Keratinocyte (primary cell): Measurements from ENCODE around the gene SLIT3. TPM values are rescaled to one million over a fixed set of nuclear protein-coding genes. Genes with fewer than 3 reads are reported as not detected.

Experiments
- DNase-seq: peaks from one replicate; pipeline ENCODE4 v3.0.0-alpha.2; 2011; ENCODE audit warnings: low read depth, missing footprints, low spot score
- FAIRE-seq: peaks from 2 replicates; lab custom pipeline; 2011; peaks lifted over from hg19 to GRCh38; lab: Jason Lieb, UNC
- H2AFZ ChIP-seq: 2 replicates; pipeline ENCODE4 v1.6.0; 2012; ENCODE audit warnings: low read length, control low read depth, inconsistent platforms; ENCODE audit not compliant: control insufficient read depth
- H3K27ac ChIP-seq: 2 replicates; pipeline ENCODE4 v1.5.1; 2011; ENCODE audit warnings: low read length; ENCODE audit not compliant: control insufficient read depth, insufficient read depth
- H3K27me3 ChIP-seq: 3 replicates; pipeline ENCODE4 v1.6.0; 2011; ENCODE audit warnings: low read length; ENCODE audit not compliant: control insufficient read depth, insufficient read depth; ENCODE audit errors: extremely low read depth
- H3K36me3 ChIP-seq, 2 experiments: 2 replicates in 1 of 2; 3 replicates in 1 of 2; pipeline ENCODE4 v1.5.1; 2011; ENCODE audit warnings: low read length in 2 of 2, mild to moderate bottlenecking in 1 of 2; ENCODE audit not compliant: control insufficient read depth in 2 of 2, insufficient read depth in 2 of 2; ENCODE audit errors: extremely low read depth in 1 of 2
- H3K4me1 ChIP-seq: 3 replicates; pipeline ENCODE4 v1.5.1; 2011; ENCODE audit warnings: low read length; ENCODE audit not compliant: control insufficient read depth, insufficient read depth; ENCODE audit errors: extremely low read depth
- H3K4me2 ChIP-seq: 3 replicates; pipeline ENCODE4 v1.6.0; 2011; ENCODE audit warnings: low read depth, low read length; ENCODE audit not compliant: control insufficient read depth, insufficient read depth; ENCODE audit errors: extremely low read depth
- H3K4me3 ChIP-seq, 3 experiments: fragments of 200-600 bp in 1 of 3; sonication (generic) in 1 of 3; 2 replicates in 2 of 3; 3 replicates in 1 of 3; pipeline ENCODE4 v1.5.1; 2011 to 2016; ENCODE audit warnings: low read length in 3 of 3, mild to moderate bottlenecking in 3 of 3, control low read depth in 2 of 3, inconsistent platforms in 1 of 3, low read depth in 1 of 3, mixed read lengths in 1 of 3, mixed run types in 1 of 3, moderate library complexity in 1 of 3; ENCODE audit not compliant: control insufficient read depth in 2 of 3, insufficient read depth in 2 of 3; ENCODE audit errors: extremely low read depth in 1 of 3
- H3K79me2 ChIP-seq: 2 replicates; pipeline ENCODE4 v1.6.0; 2012; ENCODE audit warnings: low read length; ENCODE audit not compliant: control insufficient read depth, insufficient read depth
- H3K9ac ChIP-seq: 3 replicates; pipeline ENCODE4 v1.6.0; 2011; ENCODE audit warnings: low read length; ENCODE audit not compliant: control insufficient read depth, insufficient read depth; ENCODE audit errors: extremely low read depth
- H3K9me1 ChIP-seq: 3 replicates; pipeline ENCODE4 v1.6.0; 2011; ENCODE audit warnings: low read length; ENCODE audit not compliant: control insufficient read depth, insufficient read depth; ENCODE audit errors: extremely low read depth
- H3K9me3 ChIP-seq: 2 replicates; pipeline ENCODE4 v1.5.1; 2012; ENCODE audit warnings: low read depth, low read length; ENCODE audit not compliant: control insufficient read depth
- H4K20me1 ChIP-seq: 3 replicates; pipeline ENCODE4 v1.6.0; 2011; ENCODE audit warnings: low read length; ENCODE audit not compliant: control insufficient read depth, insufficient read depth; ENCODE audit errors: extremely low read depth
- CTCF ChIP-seq, 3 experiments: IDR thresholded peaks in 1 of 3; conservative IDR thresholded peaks in 1 of 3; optimal IDR thresholded peaks in 1 of 3; 2 replicates in 2 of 3; 3 replicates in 1 of 3; pipeline versions ENCODE3 to v1.5.1; 2011; ENCODE audit warnings: low read length in 3 of 3, mild to moderate bottlenecking in 3 of 3, moderate library complexity in 2 of 3, control low read depth in 1 of 3, inconsistent platforms in 1 of 3; ENCODE audit not compliant: insufficient read depth in 2 of 3; ENCODE audit errors: extremely low read depth in 1 of 3
- EZH2 ChIP-seq: IDR thresholded peaks from one replicate; pipeline ENCODE4 v1.6.1; 2012; ENCODE audit warnings: inconsistent platforms, mild to moderate bottlenecking, low read length, moderate library complexity
- dilution Hi-C: fragments of 300-500 bp; cut with MboI; formaldehyde crosslinking; loops from one replicate; pipeline ENCODE4 v1.7.0; 2020; ENCODE audit warnings: low sequenced_read_pairs; ENCODE audit not compliant: extremely low pct_ligation_motif_present
- polyA plus RNA-seq, 5 experiments: library from polyadenylated mRNA; depleted of rRNA in 3 of 5; stranded (reverse) in 3 of 5; stranded (forward) in 1 of 5; unstranded in 1 of 5; fragments of >200 nt; gene quantifications; 1 replicate in 1 of 5; 2 replicates in 3 of 5; 3 replicates in 1 of 5; pipeline versions ENCODE4 v1.2.1 to v1.2.3, GENCODE V29; 2011 to 2012; ENCODE audit warnings: missing spikeins in 2 of 5, low read depth in 1 of 5, low replicate concordance in 1 of 5

The SLIT3 gene
- polyA plus RNA-seq, 1 donor (not counting 4 experiments of a cell fraction or from before 2014, with no cell fraction given), result 2.4 TPM

- no peaks in the 10 kb centered on the region for H3K79me2 ChIP-seq
- H3K4me3 ChIP-seq, result no peak overlapping the region
- no peak overlapping the region for H3K9ac ChIP-seq
- no peak for TF ChIP-seq CTCF (optimal IDR thresholded peaks at IDR 0.05 in 1 of 3, IDR thresholded peaks at IDR 0.05 in 1 of 3, conservative IDR thresholded peaks at IDR 0.05 in 1 of 3; ENCODE audit: extremely low read depth in 1 of 3, insufficient read depth in 2 of 3, low read length in 3 of 3)
- no peak for TF ChIP-seq EZH2
- FAIRE-seq (no peak), DNase-seq (no peak)
- H3K4me2 ChIP-seq, result no peak overlapping the region
- peaks cover 5% of the 10 kb centered on the region for H3K4me1 ChIP-seq
- no peaks in the 10 kb centered on the region for H4K20me1 ChIP-seq
- H2AFZ ChIP-seq, result no peak overlapping the region
- no peaks in the 10 kb centered on the region for H3K36me3 ChIP-seq
- no peaks in the 10 kb centered on the region for H3K9me1 ChIP-seq
- H3K27me3 ChIP-seq, result no peaks in the 10 kb centered on the region
- no peaks in the 10 kb centered on the region for H3K9me3 ChIP-seq
- dilution Hi-C loops, result no loop called here
- no peak overlapping the region for H3K27ac ChIP-seq
Observed at GRCh38 chr5:169139480-169140050, 161.4 kb downstream of the SLIT3 start.

GRCh38 chr5:169133531-169133930 is 167.4 kb downstream of the SLIT3 start:
- no peaks in the 10 kb centered on the region for H3K36me3 ChIP-seq
- no peak overlapping the region for H3K4me3 ChIP-seq
- H4K20me1 ChIP-seq, result no peaks in the 10 kb centered on the region
- no peaks in the 10 kb centered on the region for H3K9me3 ChIP-seq
- no peaks in the 10 kb centered on the region for H3K27me3 ChIP-seq
- H3K9me1 ChIP-seq, result no peaks in the 10 kb centered on the region
- no peak overlapping the region for H3K27ac ChIP-seq
- FAIRE-seq, result no peak
- H3K9ac ChIP-seq, result no peak overlapping the region
- TF ChIP-seq EZH2 (no peak), CTCF (optimal IDR thresholded peaks at IDR 0.05 in 1 of 3, IDR thresholded peaks at IDR 0.05 in 1 of 3, conservative IDR thresholded peaks at IDR 0.05 in 1 of 3; ENCODE audit: extremely low read depth in 1 of 3, insufficient read depth in 2 of 3, low read length in 3 of 3) (no peak)
- H2AFZ ChIP-seq, result no peak overlapping the region
- H3K4me1 ChIP-seq, result no peaks in the 10 kb centered on the region
- H3K4me2 ChIP-seq, result no peak overlapping the region
- no peaks in the 10 kb centered on the region for H3K79me2 ChIP-seq
- dilution Hi-C loops, result no loop called here
- no peak for DNase-seq
